Naive thymus-derived CD4-positive, alpha-beta T cell (primary cell): Measurements from ENCODE around the gene PUSL1. TPM values are rescaled to one million over a fixed set of nuclear protein-coding genes. Genes with fewer than 3 reads are reported as not detected.
A peak's percentile ranks its signal among the peaks of the same experiment; 100 is the strongest.

ENCODE experiments used
- ATAC-seq: fragments of 150-1000 bp; cut with Tn5 transposase; 2 replicates; pipeline ENCODE4 v1.10.0; 2021; ENCODE audit warnings: mild to moderate bottlenecking, moderate library complexity
- CTCF ChIA-PET: fragments of 350-600 bp; sonication (Branson Sonifier 250); formaldehyde crosslinking; loops from one replicate; lab custom pipeline; 2021; ENCODE audit warnings: antibody characterized with exemption; lab: Charles Lee
- POLR2A ChIA-PET: fragments of 350-600 bp; sonication (Branson Sonifier 250); formaldehyde crosslinking; loops from one replicate; lab custom pipeline; 2021; ENCODE audit warnings: antibody characterized with exemption, inconsistent platforms; lab: Charles Lee
- DNase-seq, 9 donors: peaks; one replicate each; pipeline versions ENCODE4 v3.0.0 to v3.0.0-alpha.2; 2020 to 2022; ENCODE audit warnings: mixed read lengths in 1 of 9
- H3K27ac ChIP-seq: one replicate; pipeline ENCODE4 v1.7.0; 2013; ENCODE audit warnings: mild to moderate bottlenecking, low read depth, low read length, moderate library complexity
- H3K27me3 ChIP-seq, 2 donors: one replicate each; pipeline ENCODE4 v1.7.0; 2013; ENCODE audit warnings: low read length in 2 of 2, mild to moderate bottlenecking in 2 of 2, moderate library complexity in 2 of 2; ENCODE audit not compliant: control insufficient read depth in 2 of 2, insufficient read depth in 2 of 2
- H3K36me3 ChIP-seq, 3 experiments: 1 replicate in 2 of 3; 2 replicates in 1 of 3; pipeline ENCODE4 v1.7.0; 2013; ENCODE audit warnings: low read length in 3 of 3, mild to moderate bottlenecking in 3 of 3, moderate library complexity in 1 of 3; ENCODE audit not compliant: insufficient read depth in 3 of 3, control insufficient read depth in 2 of 3
- H3K4me1 ChIP-seq, 2 donors: one replicate each; pipeline ENCODE4 v1.7.0; 2013; ENCODE audit warnings: low read length in 2 of 2, mild to moderate bottlenecking in 2 of 2, moderate library complexity in 1 of 2; ENCODE audit not compliant: control insufficient read depth in 2 of 2, insufficient read depth in 2 of 2
- H3K4me3 ChIP-seq: 2 replicates; pipeline ENCODE4 v1.7.0; 2013; ENCODE audit warnings: mild to moderate bottlenecking, low read length
- H3K9me3 ChIP-seq, 3 experiments: 1 replicate in 2 of 3; 2 replicates in 1 of 3; pipeline ENCODE4 v1.7.0; 2013; ENCODE audit warnings: low read length in 3 of 3; ENCODE audit not compliant: control insufficient read depth in 2 of 3
- H3K27ac Mint-ChIP-seq, 9 donors: one replicate each; pipeline ENCODE4 v1.8.0; 2020 to 2022; ENCODE audit warnings: mixed read lengths in 9 of 9, mild to moderate bottlenecking in 8 of 9, moderate library complexity in 5 of 9, inconsistent platforms in 2 of 9
- H3K27me3 Mint-ChIP-seq, 5 donors: one replicate each; pipeline ENCODE4 v1.8.0; 2021 to 2022; ENCODE audit warnings: mixed read lengths in 5 of 5, mild to moderate bottlenecking in 1 of 5
- H3K36me3 Mint-ChIP-seq, 5 donors: one replicate each; pipeline ENCODE4 v1.8.0; 2020 to 2022; ENCODE audit warnings: mixed read lengths in 5 of 5, mild to moderate bottlenecking in 3 of 5, inconsistent platforms in 1 of 5
- H3K4me1 Mint-ChIP-seq, 7 donors: one replicate each; pipeline ENCODE4 v1.8.0; 2020 to 2022; ENCODE audit warnings: mixed read lengths in 7 of 7, mild to moderate bottlenecking in 3 of 7, inconsistent platforms in 1 of 7
- H3K4me3 Mint-ChIP-seq, 10 donors: one replicate each; pipeline ENCODE4 v1.8.0; 2020 to 2022; ENCODE audit warnings: mild to moderate bottlenecking in 10 of 10, mixed read lengths in 10 of 10, moderate library complexity in 6 of 10, inconsistent platforms in 2 of 10
- H3K9me3 Mint-ChIP-seq, 11 donors: one replicate each; pipeline ENCODE4 v1.8.0; 2020 to 2022; ENCODE audit warnings: mixed read lengths in 11 of 11, mild to moderate bottlenecking in 4 of 11, inconsistent platforms in 1 of 11, moderate library complexity in 1 of 11
- intact Hi-C, 2 donors: fragments of 100-400 bp; cut with micrococcal nuclease; formaldehyde crosslinking; loops; one replicate each; pipeline ENCODE4 v1.15.1; 2023
- polyA plus RNA-seq, 2 donors: library from polyadenylated mRNA; unstranded; fragments of 300-500 nt; fragmentation: Illumina TruSeq; gene quantifications; one replicate each; pipeline ENCODE4 v1.2.3, GENCODE V29; 2021
- total RNA-seq, 6 experiments: library from RNA in 5 of 6; stranded (reverse) in 5 of 6; gene quantifications; 1 replicate in 5 of 6; 2 replicates in 1 of 6; pipeline ENCODE4 v1.2.3 and lab custom pipeline; 2021 to 2026

PUSL1 gene
- total and polyA plus RNA-seq, 7 experiments from 2014 or later: 16.2 to 26.1 (median 19.4) TPM

DNA sequence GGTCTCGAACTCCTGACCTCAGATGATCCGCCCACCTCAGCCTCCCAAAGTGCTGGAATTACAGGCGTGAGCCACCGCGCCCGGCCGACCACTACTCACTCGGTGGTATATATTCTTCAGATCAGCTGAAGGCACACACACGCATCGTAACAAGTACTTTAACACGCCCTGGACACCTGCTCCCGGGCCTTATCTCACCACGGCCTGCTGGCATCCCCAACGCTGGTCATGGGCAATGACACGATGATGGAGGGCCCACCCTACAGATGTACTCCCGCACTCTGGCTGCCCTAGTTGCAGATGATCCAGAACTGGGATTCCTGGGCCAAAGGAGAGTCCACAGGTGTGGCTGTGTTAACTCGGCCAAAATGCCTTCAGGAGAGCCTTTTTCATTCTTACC is 46.3 kb upstream of the PUSL1 start:
- Mint-ChIP-seq H3K4me3 (peak overlapping the region in 1 of 10 donors; percentile 16), H3K9me3 (peaks cover 0 to 2% (median 0%) of the 10 kb centered on the region in 11 donors), H3K27ac (peak overlapping the region in 1 of 9 donors; percentile 70), H3K27me3 (no peaks in the 10 kb centered on the region), H3K4me1 (peaks cover 15 to 23% (median 19%) of the 10 kb centered on the region in 7 donors), H3K36me3 (peaks cover 0 to 25% (median 5%) of the 10 kb centered on the region in 5 donors)
- no peaks in the 10 kb centered on the region for H3K4me1 ChIP-seq
- H3K27me3 ChIP-seq: no peaks in the 10 kb centered on the region
- intact Hi-C loops: no loop called here
- ChIA-PET CTCF (interaction anchor here (1.3 to 2.1 kb wide), 2 partner anchors 12 to 140 kb away, joined by 3 to 6 read pairs; partner anchors contain the start of gene UBE2J2), POLR2A (no interaction called here)
- no peak overlapping the region for H3K27ac ChIP-seq
- peaks cover 0 to 62% (median 10%) of the 10 kb centered on the region in 3 experiments for H3K36me3 ChIP-seq
- ATAC-seq (no peak), DNase-seq (no peak)
- H3K9me3 ChIP-seq: no peaks in the 10 kb centered on the region
- H3K4me3 ChIP-seq: no peak overlapping the region

- H3K9me3 Mint-ChIP-seq: peaks cover 0 to 2% (median 0%) of the 10 kb centered on the region in 11 donors
- H3K27ac ChIP-seq: no peak overlapping the region
- H3K27me3 ChIP-seq: no peaks in the 10 kb centered on the region
- no peak overlapping the region for H3K4me3 Mint-ChIP-seq
- POLR2A ChIA-PET: no interaction called here
- no peaks in the 10 kb centered on the region for H3K4me1 ChIP-seq
- intact Hi-C loops: no loop called here
- CTCF ChIA-PET: interaction anchor here (2.1 kb wide), 1 partner anchor 141 kb away, joined by 6 read pairs; no protein-coding TSS in a partner anchor
- peak overlapping the region in 2 of 9 donors; percentile 22 to 55 for H3K27ac Mint-ChIP-seq
- H3K4me1 Mint-ChIP-seq: peaks cover 12 to 26% (median 19%) of the 10 kb centered on the region in 7 donors
- H3K4me3 ChIP-seq: no peak overlapping the region
- H3K36me3 Mint-ChIP-seq: peaks cover 0 to 25% (median 5%) of the 10 kb centered on the region in 5 donors
- H3K9me3 ChIP-seq: no peaks in the 10 kb centered on the region
- peaks cover 0 to 68% (median 10%) of the 10 kb centered on the region in 3 experiments for H3K36me3 ChIP-seq
- no peaks in the 10 kb centered on the region for H3K27me3 Mint-ChIP-seq
- no peak for ATAC-seq
- no peak for DNase-seq
Measured at GRCh38 chr1:1262758-1263157, 45.6 kb upstream of the PUSL1 start.

- Histone ChIP-seq H3K27ac (no peak overlapping the region), H3K4me1 (no peaks in the 10 kb centered on the region), H3K9me3 (no peaks in the 10 kb centered on the region), H3K4me3 (no peak overlapping the region), H3K36me3 (peaks cover 0 to 76% (median 10%) of the 10 kb centered on the region in 3 experiments), H3K27me3 (no peaks in the 10 kb centered on the region)
- intact Hi-C loops: loop anchor here in 1 of 2 donors (2.0 kb wide), 1 partner anchor 141 kb away; no protein-coding TSS in a partner anchor
- Mint-ChIP-seq H3K4me3 (no peak overlapping the region), H3K27ac (peak overlapping the region in 1 of 9 donors; percentile 55), H3K36me3 (peaks cover 0 to 29% (median 5%) of the 10 kb centered on the region in 5 donors), H3K9me3 (peaks cover 0 to 2% (median 0%) of the 10 kb centered on the region in 11 donors), H3K4me1 (peaks cover 11 to 30% (median 20%) of the 10 kb centered on the region in 7 donors), H3K27me3 (no peaks in the 10 kb centered on the region)
- POLR2A ChIA-PET: no interaction called here
- ATAC-seq (no peak), DNase-seq (no peak)
- CTCF ChIA-PET: no interaction called here
Measured at GRCh38 chr1:1264026-1264425, 44.4 kb upstream of the PUSL1 start.

DNA sequence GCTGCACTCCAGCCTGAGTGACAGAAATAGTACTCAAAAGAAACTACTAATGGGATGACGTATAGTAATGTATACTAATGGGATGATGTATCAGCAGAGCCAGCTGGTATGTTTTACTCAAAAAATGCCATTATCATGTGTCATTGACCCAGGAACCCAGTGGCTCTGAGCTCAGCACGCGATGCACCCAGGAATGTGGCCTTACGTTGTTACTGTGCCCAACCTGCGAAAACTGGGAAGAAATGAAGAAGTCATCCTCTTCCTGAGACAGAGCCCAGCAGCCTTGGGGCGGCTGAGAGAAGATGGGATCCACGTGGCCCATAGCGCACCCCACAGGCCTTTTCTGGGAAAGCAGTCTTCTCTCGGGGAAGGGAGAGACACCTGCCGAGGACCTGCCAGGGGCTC is 43.5 kb upstream of the PUSL1 start:
- DNase-seq (peak in 1 of 9 donors; percentile 18), ATAC-seq (peak; percentile 31)
- intact Hi-C loops: loop anchor here in 1 of 2 donors (2.0 kb wide), 1 partner anchor 142 kb away; no protein-coding TSS in a partner anchor
- POLR2A ChIA-PET: no interaction called here
- peaks cover 0 to 29% (median 5%) of the 10 kb centered on the region in 5 donors for H3K36me3 Mint-ChIP-seq
- no peaks in the 10 kb centered on the region for H3K27me3 Mint-ChIP-seq
- CTCF ChIA-PET: no interaction called here
- Histone ChIP-seq H3K36me3 (peaks cover 0 to 67% (median 10%) of the 10 kb centered on the region in 3 experiments), H3K9me3 (no peaks in the 10 kb centered on the region), H3K4me1 (peaks cover 0 to 2% of the 10 kb centered on the region in 2 donors), H3K27ac (no peak overlapping the region), H3K4me3 (no peak overlapping the region), H3K27me3 (no peaks in the 10 kb centered on the region)
- peaks cover 0 to 2% (median 0%) of the 10 kb centered on the region in 11 donors for H3K9me3 Mint-ChIP-seq
- peak overlapping the region in 1 of 10 donors; percentile 20 for H3K4me3 Mint-ChIP-seq
- H3K4me1 Mint-ChIP-seq: peaks cover 10 to 33% (median 21%) of the 10 kb centered on the region in 7 donors
- H3K27ac Mint-ChIP-seq: peak overlapping the region in 1 of 9 donors; percentile 46

GRCh38 chr1:1267488-1268283 is 40.7 kb upstream of the PUSL1 start:
- DNase-seq (no peak), ATAC-seq (no peak)
- H3K9me3 ChIP-seq: no peaks in the 10 kb centered on the region
- Mint-ChIP-seq H3K4me1 (peaks cover 21 to 46% (median 32%) of the 10 kb centered on the region in 7 donors), H3K9me3 (peaks cover 0 to 2% (median 0%) of the 10 kb centered on the region in 11 donors), H3K27me3 (no peaks in the 10 kb centered on the region), H3K27ac (peak overlapping the region in 1 of 9 donors; percentile 55), H3K4me3 (no peak overlapping the region), H3K36me3 (peaks cover 0 to 18% (median 0%) of the 10 kb centered on the region in 5 donors)
- no peak overlapping the region for H3K4me3 ChIP-seq
- peaks cover 24 to 30% of the 10 kb centered on the region in 2 donors for H3K4me1 ChIP-seq
- CTCF ChIA-PET: no interaction called here
- no peaks in the 10 kb centered on the region for H3K27me3 ChIP-seq
- POLR2A ChIA-PET: interaction anchor here (1.0 kb wide), 1 partner anchor 17 kb away, joined by 3 read pairs; no protein-coding TSS in a partner anchor
- H3K27ac ChIP-seq: no peak overlapping the region
- H3K36me3 ChIP-seq: peaks cover 0 to 52% (median 7%) of the 10 kb centered on the region in 3 experiments
- intact Hi-C loops: no loop called here

- intact Hi-C loops: no loop called here
- CTCF ChIA-PET: no interaction called here
Measured at GRCh38 chr1:1268284-1268682, 40.1 kb upstream of the PUSL1 start.

More at GRCh38 chr1:1268284-1268682, 40.1 kb upstream of the PUSL1 start:
- Histone ChIP-seq H3K27ac (no peak overlapping the region), H3K27me3 (no peaks in the 10 kb centered on the region), H3K9me3 (no peaks in the 10 kb centered on the region), H3K4me3 (no peak overlapping the region), H3K36me3 (peaks cover 0 to 46% (median 1%) of the 10 kb centered on the region in 3 experiments), H3K4me1 (peaks cover 28 to 33% of the 10 kb centered on the region in 2 donors)
- DNase-seq (no peak), ATAC-seq (no peak)
- H3K9me3 Mint-ChIP-seq: peaks cover 0 to 2% (median 0%) of the 10 kb centered on the region in 11 donors
- POLR2A ChIA-PET: interaction anchor here (1.0 kb wide), 1 partner anchor 17 kb away, joined by 3 read pairs; no protein-coding TSS in a partner anchor
- peaks cover 21 to 49% (median 35%) of the 10 kb centered on the region in 7 donors for H3K4me1 Mint-ChIP-seq
- H3K36me3 Mint-ChIP-seq: peaks cover 0 to 15% (median 0%) of the 10 kb centered on the region in 5 donors
- peak overlapping the region in 2 of 9 donors; percentile 38 to 55 for H3K27ac Mint-ChIP-seq
- no peaks in the 10 kb centered on the region for H3K27me3 Mint-ChIP-seq
- no peak overlapping the region for H3K4me3 Mint-ChIP-seq
